Skin of body (tissue), 2 donors: ENCODE measurements around the gene TRIM4. TPM values are rescaled to one million over a fixed set of nuclear protein-coding genes. Genes with fewer than 3 reads are reported as not detected.
"Not testable (repeated sequence)": the region's sequence is repeated elsewhere in the genome, so short reads cannot be mapped to it uniquely, and the experiment has no call there.

Source experiments
- DNase-seq: peaks from one replicate; lab custom pipeline; 2025; lab: John Stamatoyannopoulos, UW
- total RNA-seq: library from RNA; depleted of rRNA; stranded (reverse); fragments of >200 nt; gene quantifications from one replicate; pipeline ENCODE4 v1.2.3, GENCODE V29; 2014

The TRIM4 gene
- total RNA-seq, 1 donor from 2014 or later: 19.1 TPM

- DNase-seq: no peak
Observed at GRCh38 chr7:99920149-99920548, 819 bp upstream of the TRIM4 start.

- no peak for DNase-seq
Observed at GRCh38 chr7:99919814-99920112, 433 bp upstream of the TRIM4 start.

GRCh38 chr7:99910976-99911375, 8.4 kb downstream of the TRIM4 start:
- no peak for DNase-seq

GRCh38 chr7:99901581-99901980, 17.7 kb downstream of the TRIM4 start:
- no peak for DNase-seq

- no peak for DNase-seq
Observed at GRCh38 chr7:99899830-99900519, 19.4 kb downstream of the TRIM4 start.

- DNase-seq: no peak
Observed at GRCh38 chr7:99898836-99899235, 20.5 kb downstream of the TRIM4 start.

- no peak for DNase-seq
Observed at GRCh38 chr7:99898023-99898357, 21.3 kb downstream of the TRIM4 start.

GRCh38 chr7:99897322-99898022, 21.9 kb downstream of the TRIM4 start:
- no peak for DNase-seq

- DNase-seq: no peak
Observed at GRCh38 chr7:99894738-99895137, 24.6 kb downstream of the TRIM4 start.

GRCh38 chr7:99893280-99893679, 26.1 kb downstream of the TRIM4 start:
- no peak for DNase-seq

- not testable (repeated sequence) for DNase-seq
Observed at GRCh38 chr7:99890348-99890747, 29.0 kb downstream of the TRIM4 start.

GRCh38 chr7:99888366-99888765, 31.0 kb downstream of the TRIM4 start:
- DNase-seq: not testable (repeated sequence)

- DNase-seq: no peak
Observed at GRCh38 chr7:99881370-99881769, 38.0 kb downstream of the TRIM4 start.

GRCh38 chr7:99876933-99877332, 42.4 kb downstream of the TRIM4 start, which contains the start of gene OR2AE1:
OR2AE1 (minus strand) TSS chr7:99877033; CDS start chr7:99877033, 0 bp downstream.
- DNase-seq: no peak

GRCh38 chr7:99876491-99876890, 42.8 kb downstream of the TRIM4 start:
- DNase-seq: no peak

- no peak for DNase-seq
Observed at GRCh38 chr7:99868246-99868645, 51.1 kb downstream of the TRIM4 start.

- DNase-seq: not testable (repeated sequence)
Observed at GRCh38 chr7:99867477-99867876, 51.9 kb downstream of the TRIM4 start.

GRCh38 chr7:99863847-99864440, 55.4 kb downstream of the TRIM4 start:
- no peak for DNase-seq

GRCh38 chr7:99860281-99861127, 58.8 kb downstream of the TRIM4 start:
- no peak for DNase-seq

GRCh38 chr7:99855236-99855635, 64.1 kb downstream of the TRIM4 start:
- DNase-seq: no peak

GRCh38 chr7:99848420-99849216, 70.7 kb downstream of the TRIM4 start:
- no peak for DNase-seq
